Activated naive CD4-positive, alpha-beta T cell treated with anti-CD3 and anti-CD28 coated beads, Interleukin-2, amount 50 U/mL, for 24 hours (primary cell): ENCODE measurements around the gene TNFRSF13B.

ENCODE experiments used
- H3K27ac Mint-ChIP-seq: one replicate; pipeline ENCODE4 v1.8.0; 2021; ENCODE audit warnings: mild to moderate bottlenecking, mixed read lengths
- H3K27me3 Mint-ChIP-seq: one replicate; pipeline ENCODE4 v1.8.0; 2021; ENCODE audit warnings: mixed read lengths
- H3K36me3 Mint-ChIP-seq: one replicate; pipeline ENCODE4 v1.8.0; 2021; ENCODE audit warnings: mixed read lengths
- H3K4me1 Mint-ChIP-seq: one replicate; pipeline ENCODE4 v1.8.0; 2021; ENCODE audit warnings: mixed read lengths
- H3K4me3 Mint-ChIP-seq: one replicate; pipeline ENCODE4 v1.8.0; 2021; ENCODE audit warnings: mild to moderate bottlenecking, mixed read lengths
- H3K9me3 Mint-ChIP-seq: one replicate; pipeline ENCODE4 v1.8.0; 2021; ENCODE audit warnings: mixed read lengths

TNFRSF13B gene

DNA sequence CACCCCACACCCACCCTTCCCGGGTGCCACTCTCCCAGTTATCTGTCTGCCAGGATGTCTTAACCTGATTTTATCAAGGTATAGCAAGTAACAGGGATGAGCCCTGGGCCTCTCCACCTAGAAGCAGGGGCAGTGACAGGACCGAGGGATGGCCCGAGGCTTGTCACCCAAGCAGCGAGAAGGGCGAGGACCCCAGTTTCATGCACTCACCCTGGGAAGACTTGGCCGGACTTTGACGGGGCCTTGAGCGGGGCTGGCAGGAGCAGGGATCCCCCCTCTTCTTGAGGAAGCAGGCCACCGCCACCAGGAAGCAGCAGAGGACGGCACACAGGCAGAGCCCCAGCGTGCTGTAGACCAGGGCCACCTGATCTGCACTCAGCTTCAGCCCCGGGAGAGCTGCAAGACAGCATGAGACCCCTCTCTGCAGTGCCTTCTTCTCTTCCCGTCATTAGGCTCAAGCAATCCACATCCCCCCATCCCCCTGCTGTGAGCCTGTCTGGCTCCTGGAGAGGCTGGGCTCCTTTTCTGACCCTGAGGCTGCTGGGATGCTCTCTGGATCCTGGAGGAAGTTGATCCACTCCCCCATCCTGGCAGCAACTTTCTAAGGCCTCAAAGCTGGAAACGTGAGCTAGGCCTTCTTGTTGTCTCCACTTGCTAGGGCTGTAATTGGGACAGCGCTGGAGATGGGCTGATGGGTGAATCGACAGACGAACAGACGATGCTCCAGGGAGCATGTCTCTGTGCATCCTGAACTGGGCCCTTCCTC is 31.6 kb downstream of the TNFRSF13B start:
- no peaks in the 10 kb centered on the region for H3K27me3 Mint-ChIP-seq
- H3K9me3 Mint-ChIP-seq = no peaks in the 10 kb centered on the region
- H3K4me1 Mint-ChIP-seq = no peaks in the 10 kb centered on the region
- no peak overlapping the region for H3K27ac Mint-ChIP-seq
- no peak overlapping the region for H3K4me3 Mint-ChIP-seq
- no peaks in the 10 kb centered on the region for H3K36me3 Mint-ChIP-seq

DNA sequence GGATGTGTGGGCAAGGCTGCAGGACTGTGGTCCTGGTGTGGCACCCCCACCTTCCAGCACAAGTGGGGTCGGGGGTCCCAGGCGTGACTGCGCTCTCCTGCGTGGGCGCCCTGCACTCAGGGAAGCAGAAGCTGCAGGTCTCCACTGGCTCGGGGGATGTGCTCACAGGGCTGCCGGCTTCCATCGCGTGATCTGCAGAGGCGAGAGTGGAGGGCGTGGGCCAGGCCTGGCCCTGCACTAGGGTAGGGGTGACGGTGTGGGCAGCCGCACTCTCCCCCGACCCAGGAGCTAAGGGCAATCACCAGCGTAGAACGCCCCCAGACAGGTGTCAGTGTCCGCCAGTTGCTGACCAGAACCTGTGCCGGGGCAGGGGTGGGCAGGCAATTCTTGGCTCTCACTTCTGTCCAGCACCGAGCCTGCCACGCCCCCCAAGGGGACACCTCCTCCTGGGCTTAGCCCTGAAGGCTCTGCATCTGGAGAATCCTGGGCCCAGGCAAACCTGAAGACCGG is 32.3 kb downstream of the TNFRSF13B start:
- no peaks in the 10 kb centered on the region for H3K36me3 Mint-ChIP-seq
- no peak overlapping the region for H3K4me3 Mint-ChIP-seq
- no peaks in the 10 kb centered on the region for H3K4me1 Mint-ChIP-seq
- no peaks in the 10 kb centered on the region for H3K27me3 Mint-ChIP-seq
- H3K27ac Mint-ChIP-seq = no peak overlapping the region
- no peaks in the 10 kb centered on the region for H3K9me3 Mint-ChIP-seq

DNA sequence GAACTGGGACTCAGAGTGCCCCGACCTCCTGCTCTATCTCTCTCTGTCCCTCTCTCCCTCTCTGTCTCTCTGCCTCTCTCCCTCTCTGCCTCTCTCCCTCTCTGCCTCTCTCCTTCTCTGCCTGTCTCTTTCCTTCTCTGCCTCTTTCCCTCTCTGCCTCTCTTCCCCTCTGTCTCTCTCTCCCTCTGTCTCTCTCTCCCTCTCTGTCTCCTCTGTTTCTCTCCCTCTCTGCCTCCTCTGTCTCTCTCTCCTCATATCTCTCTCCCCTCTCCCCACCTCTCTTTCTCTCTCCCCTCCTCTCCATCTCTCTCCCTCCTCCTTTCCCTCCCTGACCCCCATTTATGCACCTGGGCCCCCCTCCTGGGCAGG is 32.7 kb downstream of the TNFRSF13B start:
- Mint-ChIP-seq H3K27ac (peak overlapping the region; percentile 23), H3K4me3 (no peak overlapping the region), H3K4me1 (no peaks in the 10 kb centered on the region), H3K9me3 (no peaks in the 10 kb centered on the region), H3K36me3 (no peaks in the 10 kb centered on the region), H3K27me3 (no peaks in the 10 kb centered on the region)

DNA sequence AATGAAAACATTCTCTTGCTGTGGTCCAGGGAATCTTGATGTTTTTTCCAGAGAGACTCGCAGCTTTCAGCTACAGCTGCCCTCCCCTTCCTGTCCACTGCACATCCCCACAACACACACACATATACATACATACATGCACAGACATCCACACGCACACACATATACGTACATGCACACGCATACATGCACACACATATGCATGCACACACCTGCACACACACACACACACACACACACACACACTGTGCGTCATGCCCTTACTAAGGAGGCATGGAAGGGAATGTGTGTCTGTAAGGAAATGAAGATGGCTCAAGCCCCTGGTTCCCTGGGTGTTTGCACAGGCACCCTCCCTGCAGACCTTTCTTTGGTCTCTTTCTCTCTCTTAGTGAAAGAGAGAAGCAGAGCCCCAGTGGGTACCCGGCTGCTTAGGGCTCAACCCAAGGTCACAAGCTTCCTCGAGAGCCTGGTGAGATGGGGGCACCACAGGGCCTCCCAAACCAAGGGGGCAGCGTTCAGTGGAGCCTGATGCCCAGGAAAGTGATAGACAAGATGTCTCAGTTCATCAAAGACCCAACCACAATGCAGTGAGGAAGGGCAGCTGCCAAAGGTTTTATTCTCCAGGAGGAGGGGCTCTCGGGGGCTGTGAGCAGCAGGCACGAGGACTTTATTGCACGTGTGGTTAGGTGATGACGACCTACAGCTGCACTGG is 33.3 kb downstream of the TNFRSF13B start:
- Mint-ChIP-seq H3K4me1 (no peaks in the 10 kb centered on the region), H3K4me3 (no peak overlapping the region), H3K27me3 (no peaks in the 10 kb centered on the region), H3K27ac (no peak overlapping the region), H3K36me3 (no peaks in the 10 kb centered on the region), H3K9me3 (no peaks in the 10 kb centered on the region)

DNA sequence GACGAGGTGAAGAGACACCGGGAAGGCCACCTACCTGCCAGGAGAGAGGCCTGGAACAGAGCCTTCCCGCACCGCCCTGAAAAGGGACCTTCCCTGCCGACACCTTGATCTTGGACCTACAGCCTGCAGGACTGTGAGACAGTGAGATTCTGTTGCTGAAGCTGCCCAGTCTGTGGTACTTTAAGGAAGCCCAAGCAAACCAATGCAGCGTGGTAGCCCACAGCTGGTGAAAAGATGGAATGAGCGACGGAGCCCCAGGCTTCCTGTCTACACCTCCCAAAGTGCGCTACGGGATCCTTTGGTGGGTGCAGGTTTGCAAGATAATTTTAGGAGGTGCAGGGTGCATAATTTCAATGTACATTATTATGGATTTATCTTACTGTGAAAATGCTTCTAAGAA is 33.9 kb downstream of the TNFRSF13B start:
- Mint-ChIP-seq H3K4me3 (no peak overlapping the region), H3K4me1 (no peaks in the 10 kb centered on the region), H3K27ac (no peak overlapping the region), H3K9me3 (no peaks in the 10 kb centered on the region), H3K27me3 (no peaks in the 10 kb centered on the region), H3K36me3 (no peaks in the 10 kb centered on the region)

DNA sequence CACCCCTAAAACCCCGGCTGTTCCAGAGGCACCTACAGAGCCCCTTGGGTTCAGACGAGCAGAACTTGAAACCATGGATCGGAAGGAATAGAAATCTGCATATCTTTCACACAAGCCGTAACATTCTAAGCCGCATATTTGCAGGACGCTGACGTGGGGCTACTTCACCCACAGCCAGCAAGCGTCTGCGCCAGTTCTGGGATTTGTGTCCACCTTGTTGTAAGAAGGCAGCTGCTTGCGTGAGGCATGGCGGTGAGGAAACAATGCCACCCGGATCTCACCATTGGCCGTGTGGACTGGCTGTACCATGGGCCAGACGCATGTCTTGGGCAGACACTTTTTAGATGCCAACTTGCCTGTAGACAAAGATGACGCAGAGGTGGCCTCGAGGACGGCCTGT is 34.5 kb downstream of the TNFRSF13B start:
- H3K9me3 Mint-ChIP-seq = no peaks in the 10 kb centered on the region
- no peaks in the 10 kb centered on the region for H3K27me3 Mint-ChIP-seq
- H3K27ac Mint-ChIP-seq = no peak overlapping the region
- no peak overlapping the region for H3K4me3 Mint-ChIP-seq
- no peaks in the 10 kb centered on the region for H3K4me1 Mint-ChIP-seq
- H3K36me3 Mint-ChIP-seq = no peaks in the 10 kb centered on the region

DNA sequence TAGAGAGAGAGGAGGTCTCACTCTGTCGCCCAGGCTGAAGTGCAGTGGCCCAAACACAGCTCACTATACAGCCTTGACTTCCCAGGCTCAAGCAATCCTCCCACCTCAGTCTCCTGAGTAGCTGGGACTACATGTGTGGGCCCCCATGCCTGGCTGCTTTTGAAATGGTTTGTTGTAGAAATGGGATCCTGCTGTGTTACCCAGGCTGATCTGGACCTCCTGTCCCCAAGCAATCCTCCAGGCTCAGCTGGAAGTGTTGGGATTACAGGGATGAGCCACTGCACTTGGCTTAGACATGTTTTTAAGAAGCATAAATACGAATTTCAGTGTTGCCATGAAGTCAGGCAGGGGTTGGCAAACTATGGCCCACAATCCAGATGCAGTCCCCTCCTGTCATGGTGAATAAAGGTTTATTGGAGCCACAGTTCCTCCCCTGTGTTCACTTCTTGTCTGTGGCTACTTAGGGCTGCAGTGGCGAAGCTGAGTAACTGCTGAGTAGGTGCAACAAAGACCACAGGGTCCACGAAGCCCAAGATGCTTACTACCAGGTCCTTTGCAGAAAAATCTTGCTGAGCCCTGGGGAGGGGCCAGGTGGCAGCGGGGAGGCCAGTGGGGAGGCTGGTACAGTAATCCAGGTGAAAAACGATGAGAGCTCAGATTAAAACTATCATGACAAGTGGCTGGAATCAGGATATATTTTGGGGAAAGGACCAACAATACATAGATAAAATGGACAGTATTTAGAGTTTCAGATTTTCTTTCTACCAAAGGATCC is 35.2 kb downstream of the TNFRSF13B start:
- no peaks in the 10 kb centered on the region for H3K9me3 Mint-ChIP-seq
- no peaks in the 10 kb centered on the region for H3K4me1 Mint-ChIP-seq
- no peaks in the 10 kb centered on the region for H3K27me3 Mint-ChIP-seq
- H3K27ac Mint-ChIP-seq = no peak overlapping the region
- H3K4me3 Mint-ChIP-seq = no peak overlapping the region
- H3K36me3 Mint-ChIP-seq = no peaks in the 10 kb centered on the region

DNA sequence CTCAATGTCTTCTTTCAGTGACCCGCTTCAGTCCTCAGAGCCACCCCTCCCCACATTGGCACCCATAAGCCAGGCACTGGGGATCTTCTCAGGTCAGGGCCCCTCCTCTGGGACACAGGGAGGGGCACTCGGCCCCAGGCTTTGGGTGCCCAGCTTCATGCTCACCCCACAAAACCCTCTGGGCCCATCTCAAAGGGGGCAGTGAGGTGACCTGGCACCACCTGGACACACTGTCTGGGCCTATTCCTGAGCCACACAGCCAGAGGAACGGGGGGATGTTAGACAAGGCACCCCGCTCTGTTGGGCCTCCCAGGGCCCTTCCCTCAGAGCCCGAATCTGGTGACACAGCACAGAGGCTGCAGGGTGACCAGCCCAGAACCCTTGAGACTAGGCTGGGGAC is 36.1 kb downstream of the TNFRSF13B start:
- Mint-ChIP-seq H3K27ac (no peak overlapping the region), H3K4me1 (no peaks in the 10 kb centered on the region)

DNA sequence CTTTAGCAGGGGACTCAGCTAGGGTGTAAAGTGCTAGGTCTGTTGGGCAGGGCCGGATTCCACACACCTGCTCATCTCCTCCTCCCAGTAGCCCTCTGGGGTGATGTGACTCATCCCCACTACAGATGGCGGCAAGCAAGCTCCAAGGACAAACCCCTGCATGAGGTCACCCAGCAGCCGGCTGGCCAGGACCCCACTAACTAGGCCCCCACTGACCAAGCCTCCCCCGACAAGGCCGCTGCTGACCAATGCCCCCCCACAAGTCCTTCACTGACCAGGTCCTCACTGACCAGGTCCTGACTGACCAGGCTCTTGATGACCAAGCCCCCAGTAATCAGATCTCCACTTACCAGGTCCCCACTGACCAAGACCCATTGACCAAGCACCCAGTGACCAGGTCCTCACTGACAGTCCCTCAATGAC is 36.7 kb downstream of the TNFRSF13B start:
- Mint-ChIP-seq H3K27ac (no peak overlapping the region), H3K36me3 (no peaks in the 10 kb centered on the region), H3K27me3 (no peaks in the 10 kb centered on the region), H3K9me3 (no peaks in the 10 kb centered on the region), H3K4me1 (no peaks in the 10 kb centered on the region), H3K4me3 (no peak overlapping the region)

More for the DNA sequence above, 36.1 kb downstream of the TNFRSF13B start:
- no peaks in the 10 kb centered on the region for H3K27me3 Mint-ChIP-seq
- no peaks in the 10 kb centered on the region for H3K36me3 Mint-ChIP-seq
- no peak overlapping the region for H3K4me3 Mint-ChIP-seq
- no peaks in the 10 kb centered on the region for H3K9me3 Mint-ChIP-seq

DNA sequence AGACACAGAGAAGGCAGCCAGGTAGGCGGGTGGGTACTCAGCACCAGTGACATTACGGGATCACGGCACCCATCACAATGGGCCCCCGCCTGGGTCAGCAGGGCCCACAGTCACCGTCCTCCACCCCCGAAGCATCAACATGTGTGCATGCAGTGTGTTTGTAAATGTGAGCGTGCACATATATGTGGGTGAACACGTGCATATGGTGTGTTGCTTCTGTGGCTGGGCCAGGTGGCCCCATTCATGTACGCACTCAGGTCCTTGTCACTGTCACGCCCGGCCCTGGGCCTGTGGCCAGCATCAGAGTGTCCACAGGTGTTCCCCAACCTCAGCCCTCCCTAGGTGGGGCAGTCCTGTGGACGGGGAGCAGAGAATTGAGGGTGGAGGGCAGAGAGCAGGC is 37.1 kb downstream of the TNFRSF13B start:
- no peaks in the 10 kb centered on the region for H3K9me3 Mint-ChIP-seq
- no peaks in the 10 kb centered on the region for H3K27me3 Mint-ChIP-seq
- no peak overlapping the region for H3K4me3 Mint-ChIP-seq
- no peaks in the 10 kb centered on the region for H3K36me3 Mint-ChIP-seq
- peaks cover under 1% of the 10 kb centered on the region for H3K4me1 Mint-ChIP-seq
- no peak overlapping the region for H3K27ac Mint-ChIP-seq

DNA sequence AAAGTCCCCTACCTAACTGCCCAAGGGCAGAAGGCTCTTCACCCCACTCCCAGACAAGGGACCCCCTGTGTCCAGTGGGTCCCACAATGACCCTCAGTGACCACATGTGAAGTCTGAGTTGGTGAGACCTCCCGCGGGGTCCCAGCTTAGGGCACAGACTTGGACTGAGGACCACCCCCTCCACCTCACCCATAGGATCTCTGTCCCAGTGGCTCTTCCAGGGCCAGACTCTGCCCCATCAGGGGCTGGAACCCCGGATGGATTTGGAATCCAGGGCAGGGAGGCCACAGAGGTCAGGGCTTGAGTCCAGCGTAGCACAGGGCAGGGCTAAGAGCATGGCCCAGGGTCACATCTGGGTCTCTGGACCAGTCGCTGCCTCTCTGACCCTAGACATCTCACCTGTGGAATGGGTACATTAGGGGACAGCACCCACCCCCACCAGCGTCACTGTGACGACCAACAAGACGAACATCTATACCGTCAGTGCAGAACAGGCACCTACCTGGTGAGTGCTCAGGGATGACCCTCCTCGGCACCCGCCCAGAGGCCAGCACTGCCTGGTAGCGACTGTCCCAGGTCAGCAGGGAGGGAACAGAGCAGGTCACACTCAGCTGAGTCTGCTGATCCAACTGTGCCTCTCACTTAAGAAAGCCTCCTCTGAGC is 37.7 kb downstream of the TNFRSF13B start:
- no peaks in the 10 kb centered on the region for H3K9me3 Mint-ChIP-seq
- no peaks in the 10 kb centered on the region for H3K36me3 Mint-ChIP-seq
- peaks cover 5% of the 10 kb centered on the region for H3K4me1 Mint-ChIP-seq
- H3K27ac Mint-ChIP-seq = no peak overlapping the region
- no peaks in the 10 kb centered on the region for H3K27me3 Mint-ChIP-seq
- H3K4me3 Mint-ChIP-seq = no peak overlapping the region

DNA sequence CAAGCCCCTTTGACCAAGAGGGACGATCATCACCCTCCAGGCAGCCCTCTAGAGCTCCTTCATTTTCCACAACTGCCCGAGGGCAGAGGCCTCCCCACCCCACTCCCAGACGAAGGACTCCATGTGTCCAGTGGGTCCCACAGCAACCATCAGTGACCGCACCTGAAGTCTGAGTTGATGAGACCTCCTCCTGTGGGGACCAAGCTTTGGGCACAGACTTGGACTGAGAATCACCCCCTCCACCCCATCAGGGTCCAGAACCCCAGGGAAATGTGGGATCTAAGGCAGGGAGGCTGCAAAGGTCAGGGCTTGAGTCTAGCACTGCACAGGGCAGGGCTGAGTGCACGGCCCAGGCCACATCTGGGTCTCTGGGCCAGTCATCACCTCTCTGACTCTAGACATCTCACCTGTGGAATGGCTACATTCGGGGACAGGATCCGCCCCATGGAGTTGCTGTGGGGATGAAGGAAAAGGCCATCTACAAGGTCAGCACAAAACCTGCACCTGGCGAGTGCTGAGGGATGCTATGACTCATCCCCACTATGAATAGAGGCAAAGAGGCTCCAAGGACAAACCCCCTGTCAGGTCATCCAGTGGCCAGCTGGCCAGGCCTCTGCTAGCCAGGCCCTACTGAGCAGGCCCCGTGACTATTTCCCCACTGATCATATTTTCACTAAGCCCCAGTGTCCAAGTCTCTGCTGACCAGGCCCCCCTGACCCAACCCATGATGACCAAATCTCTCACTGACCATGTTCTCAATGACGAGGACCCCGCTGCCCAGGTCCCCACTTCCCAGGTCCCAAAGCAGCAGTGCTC is 38.4 kb downstream of the TNFRSF13B start:
- Mint-ChIP-seq H3K36me3 (no peaks in the 10 kb centered on the region), H3K4me3 (no peak overlapping the region), H3K27me3 (no peaks in the 10 kb centered on the region), H3K4me1 (peaks cover 12% of the 10 kb centered on the region), H3K9me3 (no peaks in the 10 kb centered on the region), H3K27ac (no peak overlapping the region)

DNA sequence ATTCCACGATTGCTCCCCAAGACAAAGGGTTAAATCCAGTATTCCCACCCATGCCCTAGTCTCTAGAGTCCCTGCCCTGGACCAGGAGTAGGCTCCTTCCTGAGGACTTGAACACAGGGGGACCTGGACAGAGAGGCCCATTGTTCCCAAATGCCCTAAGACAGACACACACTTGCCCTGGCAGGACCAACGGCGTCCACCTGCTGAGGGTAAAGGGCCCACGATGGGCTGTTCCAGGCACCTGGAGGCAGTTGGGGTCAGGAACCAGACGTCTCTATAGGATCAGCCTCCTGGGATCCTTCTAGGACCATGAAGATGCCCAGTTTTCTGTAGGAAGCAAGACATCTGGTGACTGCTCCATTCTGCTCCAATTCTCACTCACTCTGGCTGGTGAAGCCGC is 39.3 kb downstream of the TNFRSF13B start:
- Mint-ChIP-seq H3K36me3 (no peaks in the 10 kb centered on the region), H3K4me1 (peaks cover 15% of the 10 kb centered on the region), H3K4me3 (no peak overlapping the region), H3K9me3 (no peaks in the 10 kb centered on the region), H3K27me3 (no peaks in the 10 kb centered on the region), H3K27ac (no peak overlapping the region)

DNA sequence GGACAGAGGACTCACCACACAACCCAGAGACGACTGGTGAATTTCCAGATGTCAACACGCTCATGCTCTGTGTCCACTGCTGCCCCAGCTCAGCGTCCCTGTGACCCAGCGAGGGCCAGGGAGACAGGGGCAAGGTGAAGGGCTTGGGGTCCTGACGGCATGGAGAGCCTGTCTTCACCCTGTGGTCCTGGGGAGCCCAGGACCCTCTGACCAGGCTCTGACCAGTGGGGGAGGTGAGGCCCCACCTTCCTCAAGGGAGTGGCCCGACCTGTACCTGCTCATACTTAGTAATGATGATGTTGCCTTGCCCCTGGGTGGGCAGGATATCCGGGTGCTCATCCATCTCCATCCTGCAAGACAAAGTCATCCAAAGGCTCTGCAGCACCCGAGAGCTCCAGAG is 39.8 kb downstream of the TNFRSF13B start:
- no peaks in the 10 kb centered on the region for H3K36me3 Mint-ChIP-seq

More for the DNA sequence above, 39.8 kb downstream of the TNFRSF13B start:
- Mint-ChIP-seq H3K4me1 (peaks cover 15% of the 10 kb centered on the region), H3K27me3 (no peaks in the 10 kb centered on the region), H3K4me3 (no peak overlapping the region), H3K27ac (no peak overlapping the region), H3K9me3 (no peaks in the 10 kb centered on the region)
